Spleen (tissue), 7 donors: ENCODE data around the gene ADAMTS12.

ENCODE experiments used
- POLR2A ChIP-seq, 3 donors: fragments of 450-650 bp; IDR thresholded peaks; one replicate each; pipeline ENCODE4 v1.5.1; 2017; ENCODE audit warnings: antibody characterized with exemption in 3 of 3, mild to moderate bottlenecking in 1 of 3
- POLR2AphosphoS5 ChIP-seq, 3 donors: sonication (generic); formaldehyde crosslinking; IDR thresholded peaks; one replicate each; pipeline ENCODE4 v1.5.1; 2017; ENCODE audit warnings: antibody characterized with exemption in 3 of 3
- TF ChIP-seq, protein P1 (sequence below), 11 experiments: fragments of 200-600 bp in 7 of 11; fragments of 450-650 bp in 4 of 11; sonication (generic) in 4 of 11; IDR thresholded peaks in 8 of 11; conservative IDR thresholded peaks in 3 of 11; 1 replicate in 7 of 11; 2 replicates in 4 of 11; pipeline versions ENCODE4 v1.4.0 to v1.8.0; 2016 to 2021; ENCODE audit warnings: antibody characterized with exemption in 11 of 11, inconsistent platforms in 4 of 11, mild to moderate bottlenecking in 1 of 11
- donor health status: DM: no; HTN: no; CAD: no; lungs with moderate emphysema.
- donor health status: DM: no; HTN: no; CAD: no.
- donor health status: DM: no; HTN: no; CAD: no.

DNA sequence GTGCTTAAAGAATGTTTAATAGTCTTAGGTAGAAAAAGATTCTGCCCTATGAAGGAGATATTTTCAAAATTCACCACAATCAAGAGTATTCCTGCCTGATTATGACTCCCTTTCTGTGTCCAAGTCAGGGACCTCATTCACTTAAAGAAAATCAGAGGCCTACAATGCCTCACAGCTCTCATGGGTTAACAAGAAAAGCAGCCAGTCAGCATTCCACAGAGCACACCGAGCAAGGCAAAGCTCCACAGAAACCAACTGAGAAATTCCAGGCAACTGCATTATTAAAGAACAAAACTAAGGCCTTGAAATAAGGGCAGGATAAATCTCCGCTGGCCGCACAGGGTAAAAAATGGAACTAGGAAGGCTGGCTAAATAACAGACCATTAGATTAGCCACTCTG lies 289.9 kb downstream of the ADAMTS12 start:
- TF ChIP-seq, protein P1, sequence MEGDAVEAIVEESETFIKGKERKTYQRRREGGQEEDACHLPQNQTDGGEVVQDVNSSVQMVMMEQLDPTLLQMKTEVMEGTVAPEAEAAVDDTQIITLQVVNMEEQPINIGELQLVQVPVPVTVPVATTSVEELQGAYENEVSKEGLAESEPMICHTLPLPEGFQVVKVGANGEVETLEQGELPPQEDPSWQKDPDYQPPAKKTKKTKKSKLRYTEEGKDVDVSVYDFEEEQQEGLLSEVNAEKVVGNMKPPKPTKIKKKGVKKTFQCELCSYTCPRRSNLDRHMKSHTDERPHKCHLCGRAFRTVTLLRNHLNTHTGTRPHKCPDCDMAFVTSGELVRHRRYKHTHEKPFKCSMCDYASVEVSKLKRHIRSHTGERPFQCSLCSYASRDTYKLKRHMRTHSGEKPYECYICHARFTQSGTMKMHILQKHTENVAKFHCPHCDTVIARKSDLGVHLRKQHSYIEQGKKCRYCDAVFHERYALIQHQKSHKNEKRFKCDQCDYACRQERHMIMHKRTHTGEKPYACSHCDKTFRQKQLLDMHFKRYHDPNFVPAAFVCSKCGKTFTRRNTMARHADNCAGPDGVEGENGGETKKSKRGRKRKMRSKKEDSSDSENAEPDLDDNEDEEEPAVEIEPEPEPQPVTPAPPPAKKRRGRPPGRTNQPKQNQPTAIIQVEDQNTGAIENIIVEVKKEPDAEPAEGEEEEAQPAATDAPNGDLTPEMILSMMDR (IDR thresholded peaks at IDR 0.05 in 8 of 11, conservative IDR thresholded peaks at IDR 0.05 in 3 of 11): no peak
- no peak for TF ChIP-seq POLR2A (IDR thresholded peaks at IDR 0.05)
- TF ChIP-seq POLR2AphosphoS5 (IDR thresholded peaks at IDR 0.05): no peak
